Smooth muscle cell (in vitro differentiated cells): ENCODE results near the gene TAB2. TPM values are rescaled to one million over a fixed set of nuclear protein-coding genes. Genes with fewer than 3 reads are reported as not detected.
A peak's percentile ranks its signal among the peaks of the same experiment; 100 is the strongest.

Experiments
- DNase-seq: peaks from one replicate; lab custom pipeline; 2025; ENCODE audit not compliant: unreplicated experiment; lab: John Stamatoyannopoulos, UW
- H2AFZ ChIP-seq: fragments of 200-600 bp; sonication (generic); 2 replicates; pipeline ENCODE4 v1.6.0; 2016; ENCODE audit warnings: antibody characterized with exemption, low read depth, mild to moderate bottlenecking
- H3F3A ChIP-seq: fragments of 200-600 bp; sonication (generic); 2 replicates; pipeline ENCODE4 v1.6.0; 2017; ENCODE audit warnings: antibody characterized with exemption, low read depth
- H3K27ac ChIP-seq: fragments of 200-600 bp; sonication (generic); 2 replicates; pipeline ENCODE4 v1.5.1; 2016; ENCODE audit warnings: low read depth, mild to moderate bottlenecking
- H3K27me3 ChIP-seq: fragments of 200-600 bp; sonication (generic); 2 replicates; pipeline ENCODE4 v1.6.1; 2016; ENCODE audit warnings: low read depth, mild to moderate bottlenecking
- H3K36me3 ChIP-seq: fragments of 200-600 bp; sonication (generic); 2 replicates; pipeline ENCODE4 v1.5.1; 2016; ENCODE audit warnings: low read depth
- H3K4me1 ChIP-seq: fragments of 200-600 bp; sonication (generic); 2 replicates; pipeline ENCODE4 v1.5.1; 2016; ENCODE audit warnings: low read depth
- H3K4me2 ChIP-seq: fragments of 200-600 bp; sonication (generic); 2 replicates; pipeline ENCODE4 v1.6.0; 2016; ENCODE audit warnings: mild to moderate bottlenecking
- H3K4me3 ChIP-seq: fragments of 200-600 bp; sonication (generic); 2 replicates; pipeline ENCODE4 v1.5.1; 2016; ENCODE audit warnings: mild to moderate bottlenecking
- H3K79me2 ChIP-seq: fragments of 200-600 bp; sonication (generic); 2 replicates; pipeline ENCODE4 v1.6.0; 2016; ENCODE audit warnings: low read depth, mild to moderate bottlenecking
- H3K9ac ChIP-seq: fragments of 200-600 bp; sonication (generic); 2 replicates; pipeline ENCODE4 v1.6.0; 2016; ENCODE audit warnings: low read depth
- H3K9me3 ChIP-seq: fragments of 200-600 bp; sonication (generic); replicated peaks from 2 replicates; pipeline ENCODE4 v1.5.1; 2016; ENCODE audit warnings: low read depth
- H4K20me1 ChIP-seq: fragments of 200-600 bp; sonication (generic); 2 replicates; pipeline ENCODE4 v1.6.0; 2016; ENCODE audit warnings: low read depth
- CTCF ChIP-seq: fragments of 200-600 bp; sonication (generic); IDR thresholded peaks from 2 replicates; pipeline ENCODE4 v1.5.1; 2017; ENCODE audit warnings: borderline replicate concordance, mild to moderate bottlenecking, antibody characterized with exemption; ENCODE audit not compliant: insufficient read depth, poor library complexity, severe bottlenecking
- WGBS: methylation state at CpG from one replicate; pipeline ENCODE4 v1.1.7; 2016; ENCODE audit warnings: low lambda C conversion rate; 5-methylcytosine and 5-hydroxymethylcytosine counted together
- polyA plus RNA-seq: library from polyadenylated mRNA; unstranded; fragments of >200 nt; fragmentation: Nextera tagmentation; extraction: Ambion mirVana; gene quantifications from 2 replicates; pipeline ENCODE4 v1.2.1, GENCODE V29; 2016
- total RNA-seq: library from RNA; depleted of rRNA; stranded (reverse); fragments of >200 nt; gene quantifications from 2 replicates; pipeline ENCODE4 v1.2.3, GENCODE V29; 2014

The TAB2 gene
- total and polyA plus RNA-seq, 2 experiments from 2014 or later = 12.6 to 78.5 TPM

GRCh38 chr6:149305372-149305771 lies 12.1 kb upstream of the TAB2 start:
- H3K9me3 ChIP-seq = no peaks in the 10 kb centered on the region
- H4K20me1 ChIP-seq = no peaks in the 10 kb centered on the region
- no peak overlapping the region for H3K4me3 ChIP-seq
- H2AFZ ChIP-seq = peak overlapping the region; percentile 74
- no peak overlapping the region for H3K9ac ChIP-seq
- H3K36me3 ChIP-seq = no peaks in the 10 kb centered on the region
- H3K4me1 ChIP-seq = peaks cover 6% of the 10 kb centered on the region
- no peak overlapping the region for H3K4me2 ChIP-seq
- H3K27ac ChIP-seq = peak overlapping the region; percentile 35
- no peak for DNase-seq
- no peaks in the 10 kb centered on the region for H3K79me2 ChIP-seq
- peaks cover 3% of the 10 kb centered on the region for H3F3A ChIP-seq
- no peaks in the 10 kb centered on the region for H3K27me3 ChIP-seq
- TF ChIP-seq CTCF = no peak
- 18% methylated on average over 3 of the region's 3 CpGs for WGBS

- peaks cover 3% of the 10 kb centered on the region for H3F3A ChIP-seq
- H3K9ac ChIP-seq = no peak overlapping the region
- H3K9me3 ChIP-seq = no peaks in the 10 kb centered on the region
- H3K27me3 ChIP-seq = no peaks in the 10 kb centered on the region
- peaks cover 6% of the 10 kb centered on the region for H3K4me1 ChIP-seq
- TF ChIP-seq CTCF = no peak
- no peaks in the 10 kb centered on the region for H3K36me3 ChIP-seq
- no peaks in the 10 kb centered on the region for H4K20me1 ChIP-seq
- H2AFZ ChIP-seq = peak overlapping the region; percentile 85
- no peaks in the 10 kb centered on the region for H3K79me2 ChIP-seq
- DNase-seq = no peak
- H3K4me2 ChIP-seq = peak overlapping the region; percentile 48
- peak overlapping the region; percentile 76 for H3K27ac ChIP-seq
- no peak overlapping the region for H3K4me3 ChIP-seq
- 34% methylated on average over 3 of the region's 3 CpGs for WGBS
Observed at GRCh38 chr6:149306967-149307366, 10.5 kb upstream of the TAB2 start.

- DNase-seq = no peak
- Histone ChIP-seq H3K4me2 (no peak overlapping the region), H3K79me2 (peaks cover 4% of the 10 kb centered on the region), H2AFZ (no peak overlapping the region), H3K9me3 (no peaks in the 10 kb centered on the region), H3F3A (no peaks in the 10 kb centered on the region), H3K4me3 (no peak overlapping the region), H3K27ac (no peak overlapping the region), H4K20me1 (no peaks in the 10 kb centered on the region), H3K9ac (no peak overlapping the region), H3K36me3 (no peaks in the 10 kb centered on the region), H3K4me1 (peaks cover 15% of the 10 kb centered on the region), H3K27me3 (no peaks in the 10 kb centered on the region)
- 79% methylated on average over 4 of the region's 4 CpGs for WGBS
- no peak for TF ChIP-seq CTCF
Observed at GRCh38 chr6:149311293-149311692, 6.2 kb upstream of the TAB2 start.

GRCh38 chr6:149311766-149312165 lies 5.7 kb upstream of the TAB2 start:
- Histone ChIP-seq H3K4me1 (peaks cover 16% of the 10 kb centered on the region), H3K27ac (no peak overlapping the region), H2AFZ (no peak overlapping the region), H3K4me3 (no peak overlapping the region), H3K27me3 (no peaks in the 10 kb centered on the region), H3K79me2 (peaks cover 4% of the 10 kb centered on the region), H3K36me3 (no peaks in the 10 kb centered on the region), H3K9ac (no peak overlapping the region), H3K9me3 (no peaks in the 10 kb centered on the region), H3K4me2 (no peak overlapping the region), H4K20me1 (no peaks in the 10 kb centered on the region), H3F3A (no peaks in the 10 kb centered on the region)
- DNase-seq = no peak
- TF ChIP-seq CTCF = no peak
- 100% methylated on average over 1 of the region's 1 CpG for WGBS
